Fibroblast of lung (primary cell): Measurements from ENCODE around the gene TUBB1.

Experiments
- EZH2 ChIP-seq: IDR thresholded peaks from 2 replicates; pipeline ENCODE4 v1.5.1; 2012; ENCODE audit warnings: low read length, control low read depth, mild to moderate bottlenecking; ENCODE audit errors: missing control alignments
- TF ChIP-seq, protein P1 (sequence below), 2 donors: IDR thresholded peaks in 1 of 2; conservative IDR thresholded peaks in 1 of 2; 1 replicate in 1 of 2; 2 replicates in 1 of 2; pipeline ENCODE4 v1.5.1; 2011 to 2012; ENCODE audit warnings: low read length in 2 of 2, control low read depth in 1 of 2, inconsistent platforms in 1 of 2, low read depth in 1 of 2, mild to moderate bottlenecking in 1 of 2

DNA sequence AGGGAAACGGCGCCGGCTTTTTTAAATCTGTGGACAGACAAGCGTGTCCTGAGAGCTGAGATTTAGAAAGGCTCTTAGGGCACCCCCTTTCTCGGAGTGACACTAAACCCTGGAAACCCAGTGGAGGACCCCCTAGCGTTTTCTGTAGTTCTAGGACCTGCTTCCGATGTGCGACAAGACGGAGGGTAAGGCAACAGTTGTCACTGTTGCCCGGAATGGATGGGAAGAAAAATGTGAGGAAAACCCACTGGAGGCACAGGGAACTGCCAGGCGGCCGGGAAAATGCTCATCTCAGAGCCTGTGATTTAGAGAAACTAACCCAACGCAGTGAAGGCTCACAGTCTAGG is 13.5 kb downstream of the TUBB1 start:
- TF ChIP-seq, protein P1, sequence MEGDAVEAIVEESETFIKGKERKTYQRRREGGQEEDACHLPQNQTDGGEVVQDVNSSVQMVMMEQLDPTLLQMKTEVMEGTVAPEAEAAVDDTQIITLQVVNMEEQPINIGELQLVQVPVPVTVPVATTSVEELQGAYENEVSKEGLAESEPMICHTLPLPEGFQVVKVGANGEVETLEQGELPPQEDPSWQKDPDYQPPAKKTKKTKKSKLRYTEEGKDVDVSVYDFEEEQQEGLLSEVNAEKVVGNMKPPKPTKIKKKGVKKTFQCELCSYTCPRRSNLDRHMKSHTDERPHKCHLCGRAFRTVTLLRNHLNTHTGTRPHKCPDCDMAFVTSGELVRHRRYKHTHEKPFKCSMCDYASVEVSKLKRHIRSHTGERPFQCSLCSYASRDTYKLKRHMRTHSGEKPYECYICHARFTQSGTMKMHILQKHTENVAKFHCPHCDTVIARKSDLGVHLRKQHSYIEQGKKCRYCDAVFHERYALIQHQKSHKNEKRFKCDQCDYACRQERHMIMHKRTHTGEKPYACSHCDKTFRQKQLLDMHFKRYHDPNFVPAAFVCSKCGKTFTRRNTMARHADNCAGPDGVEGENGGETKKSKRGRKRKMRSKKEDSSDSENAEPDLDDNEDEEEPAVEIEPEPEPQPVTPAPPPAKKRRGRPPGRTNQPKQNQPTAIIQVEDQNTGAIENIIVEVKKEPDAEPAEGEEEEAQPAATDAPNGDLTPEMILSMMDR (conservative IDR thresholded peaks at IDR 0.05 in 1 of 2, IDR thresholded peaks at IDR 0.05 in 1 of 2; ENCODE audit: low read depth in 1 of 2, low read length in 2 of 2), result no peak
- no peak for TF ChIP-seq EZH2
